Parathyroid adenoma (tissue), 2 donors: ENCODE results near the gene SPATA13.
A peak's percentile ranks its signal among the peaks of the same experiment; 100 is the strongest.

Experiments
- H2AFZ ChIP-seq: fragments of 300-600 bp; sonication (generic); one replicate; pipeline ENCODE4 v1.7.0; 2017; ENCODE audit warnings: antibody characterized with exemption, mild to moderate bottlenecking
- H3K27ac ChIP-seq: fragments of 300-600 bp; sonication (generic); one replicate; pipeline ENCODE4 v1.7.0; 2017
- H3K27me3 ChIP-seq: fragments of 300-600 bp; sonication (generic); one replicate; pipeline ENCODE4 v1.7.0; 2017; ENCODE audit warnings: low read length; ENCODE audit not compliant: control insufficient read depth, insufficient read depth
- H3K36me3 ChIP-seq: fragments of 300-600 bp; sonication (generic); one replicate; pipeline ENCODE4 v1.7.0; 2017; ENCODE audit warnings: low read length; ENCODE audit not compliant: control insufficient read depth, insufficient read depth
- H3K4me1 ChIP-seq: fragments of 300-600 bp; sonication (generic); one replicate; pipeline ENCODE4 v1.7.0; 2017; ENCODE audit warnings: control low read depth
- H3K4me2 ChIP-seq: fragments of 300-600 bp; sonication (generic); one replicate; pipeline ENCODE4 v1.7.0; 2017; ENCODE audit warnings: low read length
- H3K4me3 ChIP-seq: fragments of 300-600 bp; sonication (generic); one replicate; pipeline ENCODE4 v1.7.0; 2017; ENCODE audit warnings: low read depth, low read length
- H3K79me2 ChIP-seq: fragments of 300-600 bp; sonication (generic); one replicate; pipeline ENCODE4 v1.7.0; 2017; ENCODE audit warnings: control low read depth
- H3K9ac ChIP-seq: fragments of 300-600 bp; sonication (generic); one replicate; pipeline ENCODE4 v1.7.0; 2017; ENCODE audit warnings: mild to moderate bottlenecking
- H3K9me3 ChIP-seq: fragments of 300-600 bp; sonication (generic); one replicate; pipeline ENCODE4 v1.7.0; 2017; ENCODE audit warnings: low read length; ENCODE audit not compliant: control insufficient read depth
- TF ChIP-seq, protein P1 (sequence below): fragments of 300-600 bp; sonication (generic); IDR thresholded peaks from one replicate; pipeline ENCODE4 v1.7.0; 2017; ENCODE audit warnings: antibody characterized with exemption, mild to moderate bottlenecking
- donor health status: primary hyperparathyroidism.

SPATA13 gene

DNA sequence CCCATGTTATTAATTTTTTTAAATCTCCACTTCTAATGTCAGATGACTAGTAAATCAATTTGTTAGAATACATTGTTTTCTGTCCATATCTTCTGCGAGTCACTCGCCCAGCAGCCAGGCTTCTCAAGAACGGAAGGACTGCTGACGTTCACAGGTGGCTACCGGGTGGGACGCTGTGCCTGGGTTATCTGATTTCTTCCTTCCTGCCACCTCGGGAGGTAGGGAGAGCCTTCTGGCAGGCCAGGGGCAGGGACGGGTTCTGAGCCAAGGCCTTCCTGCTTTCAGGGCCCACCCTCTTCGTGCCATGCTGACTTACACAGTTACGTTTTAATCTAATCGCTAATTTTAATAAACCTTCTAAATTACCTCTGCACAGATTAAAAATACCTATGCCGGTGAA is 140.9 kb downstream of the SPATA13 start:
- Histone ChIP-seq H3K9ac (no peak overlapping the region), H3K79me2 (no peaks in the 10 kb centered on the region), H3K4me3 (no peak overlapping the region), H3K27me3 (no peaks in the 10 kb centered on the region), H3K9me3 (peaks cover 2% of the 10 kb centered on the region), H2AFZ (no peak overlapping the region), H3K36me3 (no peaks in the 10 kb centered on the region), H3K4me1 (no peaks in the 10 kb centered on the region), H3K27ac (no peak overlapping the region), H3K4me2 (no peak overlapping the region)
- TF ChIP-seq, protein P1, sequence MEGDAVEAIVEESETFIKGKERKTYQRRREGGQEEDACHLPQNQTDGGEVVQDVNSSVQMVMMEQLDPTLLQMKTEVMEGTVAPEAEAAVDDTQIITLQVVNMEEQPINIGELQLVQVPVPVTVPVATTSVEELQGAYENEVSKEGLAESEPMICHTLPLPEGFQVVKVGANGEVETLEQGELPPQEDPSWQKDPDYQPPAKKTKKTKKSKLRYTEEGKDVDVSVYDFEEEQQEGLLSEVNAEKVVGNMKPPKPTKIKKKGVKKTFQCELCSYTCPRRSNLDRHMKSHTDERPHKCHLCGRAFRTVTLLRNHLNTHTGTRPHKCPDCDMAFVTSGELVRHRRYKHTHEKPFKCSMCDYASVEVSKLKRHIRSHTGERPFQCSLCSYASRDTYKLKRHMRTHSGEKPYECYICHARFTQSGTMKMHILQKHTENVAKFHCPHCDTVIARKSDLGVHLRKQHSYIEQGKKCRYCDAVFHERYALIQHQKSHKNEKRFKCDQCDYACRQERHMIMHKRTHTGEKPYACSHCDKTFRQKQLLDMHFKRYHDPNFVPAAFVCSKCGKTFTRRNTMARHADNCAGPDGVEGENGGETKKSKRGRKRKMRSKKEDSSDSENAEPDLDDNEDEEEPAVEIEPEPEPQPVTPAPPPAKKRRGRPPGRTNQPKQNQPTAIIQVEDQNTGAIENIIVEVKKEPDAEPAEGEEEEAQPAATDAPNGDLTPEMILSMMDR = no peak

DNA sequence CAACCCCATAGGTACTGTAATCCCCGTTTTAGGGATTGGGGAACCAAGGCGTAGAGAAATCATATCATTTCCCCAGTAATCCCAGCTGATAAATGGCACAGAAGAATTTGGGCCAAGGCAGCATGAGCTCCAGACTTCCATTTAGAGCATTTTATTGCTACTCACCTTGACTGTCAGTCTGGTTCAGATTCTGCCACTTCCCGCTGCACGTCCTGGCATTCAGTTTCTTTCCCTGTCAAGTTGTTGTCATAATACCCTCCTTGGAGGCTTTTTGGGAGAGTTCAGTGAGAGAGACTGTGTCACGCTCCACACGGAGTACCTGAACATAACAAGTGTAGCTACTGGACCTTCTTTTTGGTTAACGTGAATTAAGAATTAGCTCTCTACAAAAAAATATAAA is 141.4 kb downstream of the SPATA13 start:
- no peaks in the 10 kb centered on the region for H3K27me3 ChIP-seq
- H2AFZ ChIP-seq = no peak overlapping the region
- peaks cover 2% of the 10 kb centered on the region for H3K9me3 ChIP-seq
- no peak overlapping the region for H3K4me2 ChIP-seq
- H3K4me3 ChIP-seq = no peak overlapping the region
- H3K4me1 ChIP-seq = no peaks in the 10 kb centered on the region
- H3K36me3 ChIP-seq = no peaks in the 10 kb centered on the region
- H3K27ac ChIP-seq = no peak overlapping the region
- H3K9ac ChIP-seq = no peak overlapping the region
- TF ChIP-seq, protein P1 = no peak
- H3K79me2 ChIP-seq = no peaks in the 10 kb centered on the region

GRCh38 chr13:24304620-24305019 is 144.1 kb downstream of the SPATA13 start:
- Histone ChIP-seq H3K79me2 (no peaks in the 10 kb centered on the region), H3K4me2 (no peak overlapping the region), H3K4me3 (no peak overlapping the region), H3K27ac (no peak overlapping the region), H2AFZ (no peak overlapping the region), H3K27me3 (no peaks in the 10 kb centered on the region), H3K4me1 (no peaks in the 10 kb centered on the region), H3K9ac (no peak overlapping the region), H3K36me3 (no peaks in the 10 kb centered on the region), H3K9me3 (peaks cover 2% of the 10 kb centered on the region)
- TF ChIP-seq, protein P1 = no peak

DNA sequence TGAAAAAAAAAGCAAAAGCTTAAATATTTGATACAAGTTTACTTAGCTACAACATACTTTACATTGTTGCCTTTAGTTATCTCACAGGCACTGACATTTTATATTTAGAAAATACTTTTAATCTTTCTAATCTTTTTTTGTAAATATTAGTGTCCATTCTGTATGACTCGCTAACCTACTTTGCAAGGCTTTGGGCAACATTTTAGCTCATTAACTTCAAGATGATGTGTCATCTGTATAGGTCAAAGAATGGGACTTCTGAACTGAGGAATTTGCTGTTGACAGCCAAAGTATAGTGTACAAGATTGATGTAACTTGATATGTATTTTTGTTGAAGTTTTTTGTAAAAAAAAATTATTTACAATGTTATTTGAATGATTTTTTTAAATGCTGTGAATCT is 146.1 kb downstream of the SPATA13 start:
- Histone ChIP-seq H2AFZ (no peak overlapping the region), H3K4me1 (no peaks in the 10 kb centered on the region), H3K4me3 (no peak overlapping the region), H3K27me3 (no peaks in the 10 kb centered on the region), H3K4me2 (peak overlapping the region; percentile 39), H3K27ac (no peak overlapping the region), H3K9ac (no peak overlapping the region), H3K79me2 (no peaks in the 10 kb centered on the region), H3K9me3 (peaks cover 2% of the 10 kb centered on the region), H3K36me3 (no peaks in the 10 kb centered on the region)
- TF ChIP-seq, protein P1 = no peak

GRCh38 chr13:24307211-24308067 is 146.9 kb downstream of the SPATA13 start:
- no peaks in the 10 kb centered on the region for H3K36me3 ChIP-seq
- TF ChIP-seq, protein P1 = no peak
- peaks cover 2% of the 10 kb centered on the region for H3K9me3 ChIP-seq
- H2AFZ ChIP-seq = no peak overlapping the region
- no peaks in the 10 kb centered on the region for H3K27me3 ChIP-seq
- H3K9ac ChIP-seq = no peak overlapping the region
- H3K4me2 ChIP-seq = no peak overlapping the region
- H3K79me2 ChIP-seq = no peaks in the 10 kb centered on the region
- H3K27ac ChIP-seq = no peak overlapping the region
- no peak overlapping the region for H3K4me3 ChIP-seq
- no peaks in the 10 kb centered on the region for H3K4me1 ChIP-seq
